Measurements from ENCODE around the gene PLA2R1.
A peak's percentile ranks its signal among the peaks of the same experiment; 100 is the strongest.

PLA2R1 gene

GRCh38 chr2:159895258-159896065 lies 167.0 kb downstream of the PLA2R1 start:
- in situ Hi-C loops (cut with HindIII; ENCODE audit: low sequenced_read_pairs) = no loop called here
- no peak for DNase-seq (ENCODE audit: low read depth)
- TF ChIP-seq CTCF (IDR thresholded peaks at IDR 0.05; ENCODE audit: low read depth, low read length, missing control alignments) = no peak
- H3K4me3 ChIP-seq (ENCODE audit: low read depth, low read length) = no peak overlapping the region

GRCh38 chr2:159894145-159894838 lies 168.1 kb downstream of the PLA2R1 start:
- in situ Hi-C loops (cut with HindIII; ENCODE audit: low sequenced_read_pairs) = no loop called here
- no peak for TF ChIP-seq CTCF (IDR thresholded peaks at IDR 0.05; ENCODE audit: low read depth, low read length, missing control alignments)
- DNase-seq (ENCODE audit: low read depth) = no peak
- H3K4me3 ChIP-seq (ENCODE audit: low read depth, low read length) = no peak overlapping the region

- in situ Hi-C loops (cut with HindIII; ENCODE audit: low sequenced_read_pairs) = no loop called here
- no peak for DNase-seq (ENCODE audit: low read depth)
- no peak for TF ChIP-seq CTCF (IDR thresholded peaks at IDR 0.05; ENCODE audit: low read depth, low read length, missing control alignments)
- H3K4me3 ChIP-seq (ENCODE audit: low read depth, low read length) = no peak overlapping the region
These were observed 169.2 kb downstream of the PLA2R1 start for GRCh38 chr2:159892990-159893810.

GRCh38 chr2:159891917-159892730 lies 170.3 kb downstream of the PLA2R1 start:
- peak; percentile 15 for DNase-seq (ENCODE audit: low read depth)
- H3K4me3 ChIP-seq (ENCODE audit: low read depth, low read length) = no peak overlapping the region
- in situ Hi-C loops (cut with HindIII; ENCODE audit: low sequenced_read_pairs) = no loop called here
- no peak for TF ChIP-seq CTCF (IDR thresholded peaks at IDR 0.05; ENCODE audit: low read depth, low read length, missing control alignments)

- no peak for TF ChIP-seq CTCF (IDR thresholded peaks at IDR 0.05; ENCODE audit: low read depth, low read length, missing control alignments)
- H3K4me3 ChIP-seq (ENCODE audit: low read depth, low read length) = no peak overlapping the region
- in situ Hi-C loops (cut with HindIII; ENCODE audit: low sequenced_read_pairs) = no loop called here
- no peak for DNase-seq (ENCODE audit: low read depth)
These were observed 171.2 kb downstream of the PLA2R1 start for GRCh38 chr2:159891267-159891588.

Measured in astrocyte of the cerebellum (primary cell).